Activated CD8-positive, alpha-beta memory T cell treated with anti-CD3 and anti-CD28 coated beads for 4 hours (primary cell): Measurements from ENCODE around the gene RAET1G.

Experiments
- DNase-seq, 2 donors: peaks; one replicate each; pipeline ENCODE4 v3.0.0-alpha.2; 2020; ENCODE audit warnings: low read depth in 2 of 2

Gene RAET1G

GRCh38 chr6:149867876-149868640 lies 54.9 kb downstream of the RAET1G start:
- no peak for DNase-seq
